ENCODE data around the gene DNAH17. TPM values are rescaled to one million over a fixed set of nuclear protein-coding genes. Genes with fewer than 3 reads are reported as not detected.
"Not testable (repeated sequence)": the region's sequence is repeated elsewhere in the genome, so short reads cannot be mapped to it uniquely, and the experiment has no call there.

Gene DNAH17
- polyA plus RNA-seq, 10 donors = 0.98 to 3.9 (median 1.6) TPM

DNA sequence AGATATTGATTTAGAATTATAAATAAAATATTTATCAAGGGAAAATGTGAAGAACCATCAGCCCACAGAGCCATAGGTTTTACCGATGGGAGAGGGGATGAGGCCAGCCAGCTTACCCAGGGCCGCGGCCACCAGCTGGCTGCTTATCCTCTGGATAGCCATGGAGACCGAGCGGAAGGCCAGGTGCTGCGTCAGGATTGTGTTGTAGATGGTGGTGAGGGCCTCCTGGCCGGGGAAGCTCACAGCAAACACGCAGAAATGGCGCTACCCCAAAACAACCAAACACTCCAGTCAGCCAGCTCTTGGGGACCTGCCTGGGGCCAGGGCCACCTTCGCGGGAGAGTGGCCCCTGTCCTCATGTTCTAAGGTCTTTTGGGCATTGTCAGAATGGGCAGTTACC, 97.8 kb downstream of the DNAH17 start:
- DNase-seq = no peak

DNA sequence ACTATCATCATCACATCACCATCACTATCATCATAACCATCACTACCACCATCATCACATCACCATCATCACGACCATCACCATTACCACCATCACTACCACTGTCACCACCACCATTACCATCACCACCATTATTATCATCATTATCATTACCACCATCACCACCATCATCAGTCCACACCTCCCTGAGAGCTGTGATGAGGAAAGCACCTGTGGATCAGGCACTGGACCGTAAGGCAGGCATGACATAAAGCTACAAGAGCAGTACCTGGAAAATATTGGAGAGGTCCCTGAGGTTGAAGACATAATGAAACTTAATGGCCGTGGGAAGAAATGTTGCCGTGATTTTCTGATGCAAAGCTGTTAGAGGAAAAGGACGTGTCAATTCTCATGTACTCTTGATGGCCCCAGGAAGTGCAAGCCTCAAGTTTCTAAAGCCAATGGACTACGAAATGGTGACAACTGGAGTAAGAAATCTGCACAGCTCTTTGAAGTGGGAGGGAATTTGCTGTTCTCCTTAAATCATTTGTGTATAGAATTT, 98.4 kb downstream of the DNAH17 start:
- DNase-seq = no peak

DNA sequence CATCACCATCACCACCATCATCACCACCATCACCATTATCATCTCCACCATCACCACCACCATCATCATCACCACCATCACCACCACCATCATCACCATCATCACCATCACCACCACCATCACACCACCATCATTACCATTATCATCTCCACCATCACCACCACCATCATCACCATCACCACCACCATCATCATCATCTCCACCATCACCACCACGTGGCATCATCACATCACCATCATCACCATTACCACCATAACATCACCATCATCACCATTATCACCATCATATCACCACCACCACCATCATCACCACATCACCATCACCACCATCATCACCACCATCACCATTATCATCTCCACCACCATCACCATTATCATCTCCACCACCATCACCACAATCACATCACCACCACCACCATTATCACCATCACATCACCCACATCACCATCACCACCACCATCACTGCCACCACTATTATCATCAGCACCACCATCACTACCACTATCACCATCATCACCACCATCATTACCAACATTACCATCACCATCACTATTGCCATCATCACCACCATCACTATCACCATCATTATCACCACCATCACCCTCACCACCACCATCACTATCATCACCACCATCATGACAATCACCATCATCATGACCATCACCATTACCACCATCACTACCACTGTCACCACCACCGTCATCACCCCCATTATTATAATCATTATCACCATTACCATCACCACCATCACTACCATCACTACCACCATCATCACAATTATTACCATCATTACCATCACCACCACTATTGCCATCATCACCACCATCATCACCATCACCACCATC, 99.1 kb downstream of the DNAH17 start:
- DNase-seq = no peak

DNA sequence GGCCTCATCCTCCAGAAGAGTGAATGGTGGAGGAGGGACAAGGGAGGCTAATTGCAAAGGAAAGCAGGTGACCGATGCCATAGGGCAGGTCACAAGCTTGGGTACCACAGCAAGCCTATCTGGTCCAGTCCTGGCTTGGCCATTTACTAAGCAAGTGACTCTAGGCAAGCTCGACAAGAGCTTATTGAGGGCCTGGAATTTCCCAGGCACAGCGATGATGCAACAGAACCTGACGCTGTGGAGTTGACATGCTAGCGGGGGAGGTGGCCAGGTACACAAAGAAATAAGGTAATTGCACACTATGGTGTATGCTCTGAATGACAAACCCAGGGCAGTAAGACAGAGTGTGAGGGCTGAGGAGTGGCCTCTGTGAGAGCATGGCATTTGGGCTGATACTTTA, 100.2 kb downstream of the DNAH17 start:
- no peak for DNase-seq

DNA sequence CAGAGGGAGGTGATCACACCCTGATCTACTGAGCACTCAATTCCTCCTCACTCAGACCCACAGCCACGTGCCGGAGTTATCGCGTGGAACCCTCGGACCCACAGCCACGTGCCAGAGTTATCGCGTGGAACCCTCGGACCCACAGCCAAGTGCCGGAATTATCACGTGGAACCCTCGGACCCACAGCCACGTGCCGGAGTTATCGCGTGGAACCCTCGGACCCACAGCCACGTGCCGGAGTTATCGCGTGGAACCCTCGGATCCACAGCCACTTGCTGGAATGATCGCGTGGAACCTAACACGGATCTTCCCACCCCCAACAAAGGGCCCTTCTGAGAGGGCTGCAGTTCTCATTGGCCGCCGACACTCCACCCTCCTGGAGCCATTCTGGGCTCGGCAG, 101.0 kb downstream of the DNAH17 start:
- no peak for DNase-seq

DNA sequence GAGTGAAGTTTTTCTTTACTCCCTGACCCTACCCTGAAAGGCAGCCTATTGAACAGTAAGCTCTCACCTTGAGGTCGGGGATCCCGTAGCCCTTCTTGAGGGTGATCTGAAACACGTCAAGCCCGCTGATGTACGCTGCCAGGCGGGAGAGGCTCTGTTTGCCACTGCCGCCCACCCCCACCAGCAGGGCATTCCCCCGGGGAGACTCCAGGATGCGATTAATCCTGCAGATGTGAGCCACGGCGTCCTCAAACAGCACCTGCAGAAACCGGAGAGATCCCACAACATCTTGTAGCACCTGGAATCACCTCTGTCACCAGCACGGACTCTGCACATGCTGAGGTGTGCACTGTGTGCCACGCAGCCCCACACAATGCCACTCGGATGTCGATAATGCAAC, 102.0 kb downstream of the DNAH17 start:
- no peak for DNase-seq

DNA sequence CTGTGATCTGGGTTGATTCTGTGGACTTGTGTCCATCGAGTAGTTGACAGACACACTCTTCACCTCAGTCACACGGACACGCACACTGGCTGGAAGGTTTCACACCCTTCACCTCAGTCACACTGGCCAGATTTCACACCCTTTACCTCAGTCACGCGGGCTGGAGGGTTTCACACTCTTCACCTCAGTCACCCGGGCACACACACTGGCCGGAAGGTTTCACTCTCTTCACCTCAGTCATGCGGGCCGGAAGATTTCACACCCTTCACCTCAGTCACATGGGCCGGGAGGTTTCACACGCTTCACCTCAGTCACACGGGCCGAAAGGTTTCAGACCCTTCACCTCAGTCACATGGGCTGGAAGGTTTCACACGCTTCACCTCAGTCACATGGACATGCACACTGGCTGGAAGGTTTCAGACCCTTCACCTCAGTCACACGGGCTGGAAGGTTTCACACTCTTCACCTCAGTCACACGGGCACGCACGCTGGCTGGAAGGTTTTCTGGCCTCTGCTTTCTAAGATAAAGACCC, 102.5 kb downstream of the DNAH17 start:
- DNase-seq = no peak

DNA sequence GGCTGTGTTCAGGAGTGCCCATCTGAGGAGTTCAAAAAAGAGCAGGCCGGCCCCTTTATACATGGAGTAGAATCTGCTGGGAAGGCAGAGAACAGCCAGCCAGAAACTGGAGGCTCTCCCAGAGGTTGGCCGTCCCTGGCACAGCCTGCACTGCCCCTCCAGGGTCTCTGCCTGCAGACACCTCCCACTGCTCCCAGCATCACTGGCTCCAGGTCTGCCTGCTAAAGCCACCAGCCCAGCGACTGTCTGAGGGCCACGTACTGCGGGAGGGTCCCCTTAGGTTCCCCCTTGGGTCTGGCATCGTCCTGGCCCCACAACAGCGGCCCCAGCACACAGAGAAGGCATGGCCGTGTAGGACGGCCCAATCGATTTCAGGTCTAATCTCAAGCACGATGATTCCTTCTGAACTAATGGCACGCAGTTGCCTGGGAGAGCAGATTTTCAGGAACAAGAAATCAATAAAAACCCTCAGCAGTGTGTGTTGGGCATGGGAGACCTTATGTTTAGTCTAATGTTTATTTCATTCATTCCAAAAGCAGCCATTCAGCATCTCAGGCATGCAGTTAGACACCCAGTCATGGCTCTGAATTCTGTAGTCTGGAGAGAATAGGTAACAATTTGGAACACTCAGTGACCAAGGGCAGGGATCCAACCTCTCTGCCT, 103.1 kb downstream of the DNAH17 start:
- DNase-seq = no peak

DNA sequence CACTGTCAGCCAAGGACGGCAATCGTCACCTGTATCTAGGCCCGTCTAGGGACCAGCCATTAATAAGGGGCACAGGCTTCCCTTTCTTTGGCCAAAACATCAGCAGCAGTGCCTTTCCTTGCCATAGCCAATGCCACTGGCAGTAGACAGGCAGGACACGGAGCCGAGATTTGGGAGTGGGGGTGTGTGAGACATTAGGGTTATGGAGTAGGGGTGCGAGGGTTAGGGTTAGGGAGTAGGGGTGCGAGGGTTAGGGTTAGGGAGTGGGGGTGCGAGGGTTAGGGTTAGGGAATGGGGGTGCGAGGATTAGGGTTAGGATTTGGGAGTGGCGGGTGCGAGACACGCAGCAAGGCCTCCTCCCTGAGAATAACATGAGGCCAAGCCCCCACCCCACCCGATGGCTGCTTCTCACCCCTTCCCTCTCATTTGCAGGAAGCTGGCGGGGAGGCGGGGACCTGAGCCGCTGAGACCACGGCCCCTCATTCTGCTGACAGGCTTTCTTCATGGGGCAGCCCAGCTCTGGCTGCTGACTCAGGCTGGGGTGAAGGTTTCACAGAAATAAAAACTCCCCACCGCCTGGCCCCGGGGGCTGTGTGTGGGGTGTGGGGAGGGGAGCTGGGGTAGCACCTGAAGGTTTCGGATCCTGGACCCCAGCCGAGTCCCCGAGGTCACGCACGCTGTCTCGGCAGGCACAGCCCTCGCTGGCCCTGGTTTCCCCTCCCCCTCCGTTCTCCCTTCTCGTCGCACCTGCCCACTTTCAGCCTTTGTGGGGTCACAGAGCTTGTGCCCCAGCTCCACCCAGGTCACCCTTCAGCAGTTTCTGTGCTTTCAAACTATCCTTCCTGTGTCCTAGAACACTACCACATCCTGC, 104.9 kb downstream of the DNAH17 start:
- DNase-seq = no peak

DNA sequence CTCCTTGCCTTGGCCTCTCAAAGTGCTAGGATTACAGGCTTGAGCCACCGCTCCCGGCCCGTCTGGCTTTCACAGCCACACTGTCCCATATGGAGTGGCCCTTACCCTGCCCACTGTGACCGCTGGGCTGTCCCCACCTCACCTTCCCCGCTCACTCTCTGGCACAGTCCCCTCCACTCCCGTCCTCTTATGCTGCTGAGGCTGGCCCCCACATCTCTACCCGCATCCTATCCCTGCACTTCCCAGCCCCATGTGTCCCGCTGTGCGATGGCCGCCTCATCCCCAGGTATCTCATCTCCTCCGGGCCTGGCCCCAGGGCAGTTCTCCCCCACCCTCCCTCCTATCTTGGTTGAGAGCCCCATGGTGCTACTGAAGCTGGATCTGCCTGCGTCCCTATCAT, 105.6 kb downstream of the DNAH17 start:
- DNase-seq = no peak

DNA sequence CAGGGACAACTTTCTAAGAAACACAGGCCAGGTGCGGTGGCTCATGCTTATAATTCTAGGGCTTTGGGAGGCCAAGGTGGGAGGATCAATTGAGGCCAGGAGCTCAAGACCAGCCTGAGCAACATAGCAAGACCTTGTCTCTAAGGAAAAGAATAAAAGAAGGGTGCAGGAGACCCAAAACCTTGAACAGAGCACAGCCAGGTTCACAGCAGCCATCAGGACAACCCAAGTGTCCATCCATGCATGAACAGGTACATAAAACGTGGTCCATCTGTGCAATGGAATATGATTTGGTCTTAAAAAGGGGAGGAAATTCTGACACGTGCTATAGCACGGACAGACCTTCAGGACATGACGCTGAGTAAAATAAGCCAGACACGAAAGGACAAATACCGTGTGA, 107.8 kb downstream of the DNAH17 start:
- no peak for DNase-seq

DNA sequence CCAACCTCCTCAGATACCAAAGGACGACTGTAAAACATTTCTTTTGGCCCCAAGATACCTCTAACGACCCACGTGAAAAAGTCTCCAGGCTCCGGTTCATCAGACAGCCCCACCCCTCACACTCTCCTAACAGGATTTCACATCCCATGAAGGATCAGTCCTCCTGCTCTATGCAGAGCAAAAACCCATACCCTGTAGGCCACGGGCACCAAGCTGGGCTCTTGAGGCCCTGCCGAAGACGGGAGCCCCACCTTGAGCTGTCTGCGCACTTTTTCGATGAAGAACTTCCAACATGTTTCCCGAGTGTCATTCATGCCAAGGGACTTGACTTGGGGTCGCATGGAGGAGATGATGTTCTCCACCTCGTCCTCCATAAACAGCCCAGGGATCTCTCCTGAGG, 108.8 kb downstream of the DNAH17 start:
- DNase-seq = no peak

DNA sequence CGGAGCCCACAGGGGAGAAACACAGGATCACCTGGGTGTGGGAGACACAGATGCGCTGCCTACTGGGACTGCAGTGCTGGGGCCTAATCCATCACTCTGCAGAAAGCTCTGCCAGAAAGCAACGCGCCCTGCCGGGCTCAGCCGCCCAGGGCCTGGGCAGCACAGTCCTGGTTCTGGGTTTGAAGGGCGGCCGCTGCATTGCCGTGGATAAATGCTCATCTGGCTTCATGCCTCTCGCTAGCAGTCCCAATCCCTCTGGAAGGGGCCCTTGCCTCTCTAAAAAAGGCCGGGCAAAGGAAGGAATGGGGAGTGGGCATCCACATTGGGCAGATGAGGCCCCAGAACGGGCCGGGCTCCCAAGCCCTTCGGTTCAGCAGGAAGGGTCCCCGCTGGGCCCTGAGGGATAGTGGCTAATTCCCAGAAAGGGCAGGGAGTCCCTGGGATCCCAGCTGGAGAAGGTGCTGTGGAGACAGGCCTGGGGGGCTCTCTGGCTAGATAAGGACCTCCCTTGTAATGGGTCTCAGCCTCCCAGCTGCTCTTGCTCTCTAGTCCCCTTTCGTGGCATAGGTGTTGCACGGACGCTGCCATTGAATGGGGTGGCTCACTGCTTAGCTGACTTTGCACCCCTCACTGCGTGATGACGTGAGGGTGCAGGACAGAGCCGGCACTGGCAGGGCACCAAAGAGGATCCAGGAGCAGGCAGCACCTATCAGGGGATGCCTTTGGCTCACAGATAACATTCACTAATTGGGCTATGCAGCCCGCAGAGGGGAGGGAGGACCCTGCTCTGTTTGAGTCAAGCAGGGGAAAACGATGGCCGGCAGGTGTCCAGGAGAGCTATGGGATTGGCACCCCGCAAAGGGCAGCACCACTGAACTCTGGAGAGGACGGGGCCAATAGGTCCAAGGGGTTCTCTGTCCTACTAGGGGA, 110.1 kb downstream of the DNAH17 start:
- no peak for DNase-seq

DNA sequence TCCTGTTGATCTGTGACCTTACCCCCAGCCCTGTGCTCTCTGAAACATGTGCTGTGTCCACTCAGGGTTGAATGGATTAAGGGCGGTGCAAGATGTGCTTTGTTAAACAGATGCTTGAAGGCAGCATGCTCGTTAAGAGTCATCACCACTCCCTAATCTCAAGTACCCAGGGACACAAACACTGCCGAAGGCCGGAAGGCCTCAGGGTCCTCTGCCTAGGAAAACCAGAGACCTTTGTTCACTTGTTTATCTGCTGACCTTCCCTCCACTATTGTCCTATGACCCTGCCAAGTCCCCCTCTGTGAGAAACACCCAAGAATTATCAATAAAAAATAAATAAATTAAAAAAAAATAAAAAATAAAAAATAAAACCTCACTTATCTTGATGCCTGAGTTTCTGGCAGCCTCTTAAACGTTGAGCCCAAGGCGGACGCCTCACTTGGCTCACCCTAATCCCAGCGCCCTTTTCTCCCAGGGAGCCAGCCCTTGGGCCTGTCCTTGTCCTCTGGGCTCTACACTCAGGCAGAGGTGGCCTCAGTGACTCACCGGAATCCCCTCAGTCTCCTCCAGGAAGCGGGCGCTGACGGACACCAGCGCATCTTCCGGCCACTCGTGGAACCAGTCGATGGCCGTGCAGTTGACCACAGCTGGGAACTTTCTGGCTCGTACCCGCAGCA, 110.9 kb downstream of the DNAH17 start:
- not testable (repeated sequence) for DNase-seq

DNA sequence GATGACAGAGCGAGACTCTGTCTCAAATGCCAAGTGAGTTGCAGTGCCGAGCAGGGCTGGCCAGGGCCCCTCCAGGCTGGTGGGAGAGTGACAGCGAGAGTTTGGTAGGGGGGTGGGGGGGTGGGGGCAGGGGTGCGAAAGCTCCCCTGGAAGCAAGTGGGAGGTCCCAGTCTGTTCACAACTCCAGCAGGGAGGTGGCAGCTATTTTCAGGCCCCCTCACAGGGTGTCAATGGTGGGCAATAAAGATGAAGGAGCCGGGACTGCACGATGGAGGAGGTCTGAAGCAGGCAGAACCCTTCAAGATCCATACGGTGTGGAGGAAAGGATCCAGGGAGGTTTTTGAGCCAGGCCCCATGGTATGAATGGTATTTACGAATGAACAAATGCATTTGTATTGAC, 115.0 kb downstream of the DNAH17 start:
- DNase-seq = no peak

DNA sequence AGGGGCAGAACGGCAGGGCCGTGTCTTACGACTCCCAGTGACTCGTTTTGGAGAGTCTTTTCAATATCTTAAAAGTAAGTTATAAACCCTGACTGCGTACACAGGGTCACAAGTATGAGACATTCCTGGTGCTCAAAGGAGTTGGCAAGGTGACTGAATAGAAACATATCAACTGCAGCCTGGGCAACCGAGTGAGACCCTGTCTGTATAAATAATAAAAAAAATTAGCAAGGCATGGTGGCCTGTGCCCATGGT, 115.5 kb downstream of the DNAH17 start:
- no peak for DNase-seq

DNA sequence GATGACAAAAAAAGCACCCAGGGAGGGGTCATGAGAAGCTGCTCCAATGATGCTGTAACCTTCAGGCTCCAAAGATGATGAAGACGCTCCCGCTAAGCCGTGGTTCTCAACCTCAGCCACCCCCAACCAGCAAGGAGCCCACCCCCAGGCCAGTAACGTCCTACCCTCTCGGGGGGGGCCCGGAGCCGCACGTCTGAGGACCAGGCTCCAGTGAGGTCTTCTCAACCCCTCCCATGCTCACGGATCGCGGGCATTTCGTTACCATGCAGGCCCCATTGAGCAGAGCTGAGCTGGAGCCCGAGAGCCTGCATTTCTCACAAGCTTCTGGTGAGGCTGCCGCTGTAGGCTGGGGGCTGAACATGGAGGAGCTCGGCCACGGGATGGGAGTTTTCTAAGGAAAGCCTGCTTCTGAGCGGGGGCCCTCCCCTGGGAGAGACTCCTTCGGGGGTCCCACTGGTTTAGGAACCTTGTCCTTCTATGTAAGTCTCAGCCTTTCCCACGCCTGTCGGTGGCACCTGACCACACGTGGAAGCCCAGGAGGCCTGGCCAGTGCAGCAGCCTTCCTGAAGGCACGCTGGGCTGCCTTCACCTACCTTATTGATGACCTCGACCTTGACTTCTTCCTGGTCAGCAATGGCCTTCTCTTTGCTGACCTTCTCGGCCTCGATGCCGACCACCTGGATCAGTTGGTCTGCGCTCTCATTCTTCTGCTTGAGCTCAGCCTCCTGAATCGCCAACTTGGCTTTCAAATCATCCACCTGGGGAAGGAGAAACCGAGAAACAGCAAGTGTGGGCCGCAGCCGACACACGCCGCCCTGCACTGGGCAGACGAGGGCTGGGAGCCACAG, 116.0 kb downstream of the DNAH17 start:
- no peak for DNase-seq

DNA sequence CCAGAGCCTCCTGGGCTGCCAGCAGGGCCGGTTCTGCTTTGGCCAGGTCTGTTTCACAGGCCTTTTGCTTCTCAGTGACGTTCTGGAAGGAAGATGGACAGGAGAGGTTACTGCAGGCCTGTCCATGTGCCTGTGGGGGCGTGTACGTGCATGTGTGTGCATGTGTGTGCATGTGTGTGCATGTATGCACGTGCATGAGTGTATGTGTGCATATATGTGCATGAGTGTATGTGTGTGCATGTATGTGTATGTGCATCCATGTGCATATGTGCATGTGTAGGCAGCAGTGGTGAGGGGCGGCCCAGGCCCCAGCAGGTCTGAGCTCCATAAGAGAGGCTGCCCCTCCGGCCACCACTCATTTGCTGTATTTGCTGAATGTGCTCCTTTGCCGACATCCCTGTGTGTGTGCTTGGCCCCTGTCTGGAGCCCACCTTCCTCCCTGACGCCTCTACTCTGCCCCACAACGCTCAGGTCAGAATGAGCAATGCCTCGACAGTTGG, 117.0 kb downstream of the DNAH17 start:
- no peak for DNase-seq

DNA sequence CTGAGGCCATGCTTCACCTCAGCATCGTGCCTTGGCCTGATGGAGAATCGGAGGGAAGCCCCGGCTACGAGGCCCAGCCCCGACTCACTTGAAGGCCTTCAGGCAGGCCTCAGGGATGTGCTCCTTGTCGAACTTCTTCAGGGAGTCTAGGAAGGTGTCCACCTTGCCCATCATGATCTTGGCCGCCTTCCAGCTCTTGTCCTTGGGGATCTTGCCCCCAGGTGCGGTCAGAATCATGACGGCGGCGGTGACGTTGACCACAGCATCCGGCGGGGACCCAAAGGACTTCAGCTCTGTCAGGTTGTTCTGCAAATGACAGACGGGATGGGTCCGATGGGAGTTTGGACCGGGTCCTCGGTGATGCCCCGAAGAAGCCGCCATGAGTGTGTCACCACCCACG, 117.5 kb downstream of the DNAH17 start:
- DNase-seq = no peak
